Esophagus squamous epithelium (tissue), 5 donors: ENCODE measurements around the gene ZMYND15. TPM values are rescaled to one million over a fixed set of nuclear protein-coding genes. Genes with fewer than 3 reads are reported as not detected.

ENCODE experiments used
- DNase-seq: peaks from one replicate; lab custom pipeline; 2025; lab: John Stamatoyannopoulos, UW
- H3K27ac ChIP-seq, 4 donors: fragments of 200-600 bp; sonication (generic); one replicate each; pipeline ENCODE4 v1.5.1; 2016 to 2019; ENCODE audit warnings: mild to moderate bottlenecking in 1 of 4
- H3K27me3 ChIP-seq, 4 donors: fragments of 200-600 bp; sonication (generic); 1 replicate in 3 of 4; 2 replicates in 1 of 4; pipeline versions ENCODE4 v1.5.1 to v1.6.0; 2017 to 2021; ENCODE audit warnings: antibody characterized with exemption in 1 of 4
- H3K36me3 ChIP-seq, 3 donors: fragments of 200-600 bp; sonication (generic); one replicate each; pipeline ENCODE4 v1.5.1; 2016 to 2019
- H3K4me1 ChIP-seq, 3 donors: fragments of 200-600 bp; sonication (generic); one replicate each; pipeline ENCODE4 v1.5.1; 2017 to 2019
- H3K4me3 ChIP-seq, 4 donors: fragments of 200-600 bp; sonication (generic); 1 replicate in 3 of 4; 2 replicates in 1 of 4; pipeline ENCODE4 v1.5.1; 2016 to 2019; ENCODE audit warnings: mild to moderate bottlenecking in 2 of 4, moderate library complexity in 1 of 4
- H3K9me3 ChIP-seq, 3 donors: fragments of 200-600 bp; sonication (generic); one replicate each; pipeline ENCODE4 v1.5.1; 2016 to 2019
- CTCF ChIP-seq, 6 experiments: fragments of 450-650 bp in 4 of 6; fragments of 200-600 bp in 2 of 6; sonication (generic) in 2 of 6; IDR thresholded peaks; one replicate each; pipeline ENCODE4 v1.5.1; 2016 to 2019; ENCODE audit warnings: antibody characterized with exemption in 6 of 6, mild to moderate bottlenecking in 4 of 6, moderate library complexity in 4 of 6
- POLR2A ChIP-seq, 4 donors: fragments of 450-650 bp; IDR thresholded peaks; one replicate each; pipeline ENCODE4 v1.6.1; 2017; ENCODE audit warnings: antibody characterized with exemption in 4 of 4, mild to moderate bottlenecking in 4 of 4, moderate library complexity in 3 of 4
- WGBS, 2 donors: methylation state at CpG; one replicate each; pipeline ENCODE4 v1.1.5; 2018; 5-methylcytosine and 5-hydroxymethylcytosine counted together
- intact Hi-C: fragments of 100-400 bp; cut with DNase I; formaldehyde crosslinking; loops from one replicate; pipeline ENCODE4 v1.15.0; 2022
- total RNA-seq, 4 donors: library from RNA; depleted of rRNA; stranded (reverse); fragments of >200 nt; gene quantifications; one replicate each; pipeline ENCODE4 v1.1.0, GENCODE V29; 2016
- donor health status: DM: yes; HTN: yes; CAD: no.

The ZMYND15 gene
- total RNA-seq, 4 donors from 2014 or later: 1.1 to 1.7 TPM; not detected in 2

GRCh38 chr17:4721203-4722135, 18.2 kb upstream of the ZMYND15 start:
- DNase-seq: no peak
- 49 to 70% methylated on average over 5 to 16 of the region's 20 CpGs for WGBS, 2 donors
- Histone ChIP-seq H3K4me1 (peaks cover 0 to 8% (median 4%) of the 10 kb centered on the region in 3 donors), H3K27ac (no peak overlapping the region), H3K36me3 (peaks cover 0 to 43% (median 7%) of the 10 kb centered on the region in 3 donors), H3K27me3 (no peaks in the 10 kb centered on the region), H3K9me3 (no peaks in the 10 kb centered on the region), H3K4me3 (no peak overlapping the region)
- TF ChIP-seq POLR2A (IDR thresholded peaks at IDR 0.05) (no peak), CTCF (IDR thresholded peaks at IDR 0.05) (no peak)
- intact Hi-C loops: no loop called here

- Histone ChIP-seq H3K4me3 (no peak overlapping the region), H3K4me1 (peaks cover 0 to 8% (median 4%) of the 10 kb centered on the region in 3 donors), H3K9me3 (no peaks in the 10 kb centered on the region), H3K36me3 (peaks cover 0 to 30% (median 5%) of the 10 kb centered on the region in 3 donors), H3K27me3 (no peaks in the 10 kb centered on the region), H3K27ac (no peak overlapping the region)
- DNase-seq: no peak
- intact Hi-C loops: no loop called here
- 83 to 88% methylated on average over 16 of the region's 16 CpGs for WGBS, 2 donors
- TF ChIP-seq CTCF (IDR thresholded peaks at IDR 0.05) (no peak), POLR2A (IDR thresholded peaks at IDR 0.05) (no peak)
Observed at GRCh38 chr17:4722678-4723240, 16.9 kb upstream of the ZMYND15 start.

GRCh38 chr17:4724650-4725049, 15.0 kb upstream of the ZMYND15 start:
- no peaks in the 10 kb centered on the region for H3K9me3 ChIP-seq
- H3K36me3 ChIP-seq: peaks cover 0 to 12% (median 0%) of the 10 kb centered on the region in 3 donors
- no peak overlapping the region for H3K4me3 ChIP-seq
- no peak for DNase-seq
- TF ChIP-seq POLR2A (IDR thresholded peaks at IDR 0.05) (no peak), CTCF (IDR thresholded peaks at IDR 0.05) (no peak)
- no peak overlapping the region for H3K27ac ChIP-seq
- intact Hi-C loops: no loop called here
- peaks cover 0 to 8% (median 4%) of the 10 kb centered on the region in 3 donors for H3K4me1 ChIP-seq
- WGBS, 2 donors: 79 to 83% methylated on average over 5 of the region's 5 CpGs
- no peaks in the 10 kb centered on the region for H3K27me3 ChIP-seq

GRCh38 chr17:4725646-4726310, 13.9 kb upstream of the ZMYND15 start:
- Histone ChIP-seq H3K4me1 (peaks cover 0 to 13% (median 8%) of the 10 kb centered on the region in 3 donors), H3K4me3 (no peak overlapping the region), H3K9me3 (no peaks in the 10 kb centered on the region), H3K27me3 (no peaks in the 10 kb centered on the region), H3K36me3 (peaks cover 0 to under 1% (median 0%) of the 10 kb centered on the region in 3 donors), H3K27ac (peak overlapping the region in 1 of 4 donors; percentile 39)
- TF ChIP-seq POLR2A (IDR thresholded peaks at IDR 0.05): no peak
- no peak for DNase-seq
- intact Hi-C loops: no loop called here
- WGBS, 2 donors: 60 to 76% methylated on average over 9 of the region's 9 CpGs

- peaks cover 0 to 23% (median 12%) of the 10 kb centered on the region in 3 donors for H3K4me1 ChIP-seq
- intact Hi-C loops: no loop called here
- DNase-seq: no peak
- no peak overlapping the region for H3K27ac ChIP-seq
- H3K27me3 ChIP-seq: no peaks in the 10 kb centered on the region
- H3K4me3 ChIP-seq: no peak overlapping the region
- TF ChIP-seq CTCF (IDR thresholded peaks at IDR 0.05): no peak
- no peak for TF ChIP-seq POLR2A (IDR thresholded peaks at IDR 0.05)
- 28 to 52% methylated on average over 2 to 3 of the region's 3 CpGs for WGBS, 2 donors
- no peaks in the 10 kb centered on the region for H3K9me3 ChIP-seq
- peaks cover 0 to 6% (median 0%) of the 10 kb centered on the region in 3 donors for H3K36me3 ChIP-seq
Observed at GRCh38 chr17:4728124-4728523, 11.5 kb upstream of the ZMYND15 start.
